ENCODE measurements around the gene CTSD.

The CTSD gene

GRCh38 chr11:1739576-1739975, 24.2 kb downstream of the CTSD start:
- peaks cover 0 to 2% of the 10 kb centered on the region in 2 donors for H3K4me1 ChIP-seq (ENCODE audit: control insufficient read depth in 2 of 2, insufficient read depth in 1 of 2, low read depth in 1 of 2, low read length in 2 of 2)
- H3K4me3 ChIP-seq (ENCODE audit: low read length in 2 of 2) = no peak overlapping the region
- no peak overlapping the region for H2AFZ ChIP-seq (ENCODE audit: low read length)
- H3K36me3 ChIP-seq (replicated peaks in 1 of 2; ENCODE audit: control insufficient read depth in 2 of 2, insufficient read depth in 2 of 2, low read length in 2 of 2) = no peaks in the 10 kb centered on the region
- no peak overlapping the region for H3K4me2 ChIP-seq (ENCODE audit: insufficient read depth, low read length, poor library complexity, severe bottlenecking)
- H3K27ac ChIP-seq (replicated peaks; ENCODE audit: low read length) = no peak overlapping the region
- H3K79me1 ChIP-seq (ENCODE audit: low read depth, low read length) = no peaks in the 10 kb centered on the region
- no peak overlapping the region for H2BK120ac ChIP-seq (ENCODE audit: low read depth, low read length)
- no peak overlapping the region for H2AK5ac ChIP-seq (ENCODE audit: low read depth, low read length)
- H3K14ac ChIP-seq (ENCODE audit: low read length) = no peak overlapping the region
- no peak for DNase-seq (ENCODE audit: low spot score)
- H3K27me3 ChIP-seq (ENCODE audit: control insufficient read depth in 3 of 3, insufficient read depth in 3 of 3, low read depth in 1 of 3, low read length in 3 of 3) = peaks cover 0 to 9% (median 8%) of the 10 kb centered on the region in 3 experiments
- no peak overlapping the region for H3K9ac ChIP-seq (ENCODE audit: low read depth, low read length, poor library complexity)
- H2BK15ac ChIP-seq (ENCODE audit: low read length) = no peak overlapping the region
- peak overlapping the region; percentile 48 for H3K18ac ChIP-seq (ENCODE audit: low read length)
- H3K4ac ChIP-seq (ENCODE audit: low read length) = no peak overlapping the region
- no peak overlapping the region for H3K23ac ChIP-seq (ENCODE audit: low read depth, low read length, poor library complexity)
- H2BK5ac ChIP-seq (ENCODE audit: low read length) = no peak overlapping the region
- H3K9me3 ChIP-seq (replicated peaks in 1 of 2; ENCODE audit: control insufficient read depth in 2 of 2, insufficient read depth in 1 of 2, low read depth in 1 of 2, low read length in 2 of 2) = peaks cover 0 to 6% of the 10 kb centered on the region in 2 donors
- H4K91ac ChIP-seq (ENCODE audit: low read depth, low read length, poor library complexity) = no peak overlapping the region
- no peak overlapping the region for H2BK12ac ChIP-seq (ENCODE audit: low read length)
- H4K8ac ChIP-seq (ENCODE audit: low read depth, low read length) = no peak overlapping the region
- WGBS, 2 donors (ENCODE audit: extremely low coverage in 2 of 2, insufficient read length in 2 of 2, insufficient replicate concordance in 1 of 2) = no CpG with 5 or more reads among the region's 8 CpGs

DNA sequence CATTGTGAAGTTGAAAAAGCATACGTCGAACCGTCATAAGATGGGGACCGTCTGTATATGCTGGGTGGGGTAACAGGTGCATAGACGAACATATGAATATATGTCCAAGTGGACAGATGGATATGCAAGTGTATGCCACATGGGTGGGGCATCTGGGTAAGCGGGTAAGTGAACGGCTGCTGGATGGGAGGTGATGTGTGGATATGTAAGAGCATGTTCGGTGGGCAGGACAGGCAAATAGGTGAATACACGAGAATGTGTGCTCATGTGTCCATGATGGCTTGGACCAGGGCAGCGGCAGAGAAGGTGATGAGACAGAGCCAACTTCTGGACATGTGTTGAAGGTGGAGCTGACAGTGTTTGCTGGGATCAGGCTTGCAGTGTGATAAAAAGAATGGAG, 25.3 kb downstream of the CTSD start:
- Histone ChIP-seq H3K4me3 (ENCODE audit: low read length in 2 of 2) (no peak overlapping the region), H2BK15ac (ENCODE audit: low read length) (no peak overlapping the region), H2BK120ac (ENCODE audit: low read depth, low read length) (no peak overlapping the region), H2BK5ac (ENCODE audit: low read length) (no peak overlapping the region), H3K23ac (ENCODE audit: low read depth, low read length, poor library complexity) (no peak overlapping the region), H3K9ac (ENCODE audit: low read depth, low read length, poor library complexity) (no peak overlapping the region), H3K18ac (ENCODE audit: low read length) (no peak overlapping the region), H2AFZ (ENCODE audit: low read length) (no peak overlapping the region), H2AK5ac (ENCODE audit: low read depth, low read length) (no peak overlapping the region), H3K27me3 (ENCODE audit: control insufficient read depth in 3 of 3, insufficient read depth in 3 of 3, low read depth in 1 of 3, low read length in 3 of 3) (peaks cover 0 to 20% (median 8%) of the 10 kb centered on the region in 3 experiments), H3K79me1 (ENCODE audit: low read depth, low read length) (no peaks in the 10 kb centered on the region), H4K8ac (ENCODE audit: low read depth, low read length) (no peak overlapping the region), H3K9me3 (replicated peaks in 1 of 2; ENCODE audit: control insufficient read depth in 2 of 2, insufficient read depth in 1 of 2, low read depth in 1 of 2, low read length in 2 of 2) (peaks cover 0 to 6% of the 10 kb centered on the region in 2 donors), H3K27ac (replicated peaks; ENCODE audit: low read length) (no peak overlapping the region), H3K4me1 (ENCODE audit: control insufficient read depth in 2 of 2, insufficient read depth in 1 of 2, low read depth in 1 of 2, low read length in 2 of 2) (peaks cover 0 to 2% of the 10 kb centered on the region in 2 donors), H3K36me3 (replicated peaks in 1 of 2; ENCODE audit: control insufficient read depth in 2 of 2, insufficient read depth in 2 of 2, low read length in 2 of 2) (no peaks in the 10 kb centered on the region), H3K4me2 (ENCODE audit: insufficient read depth, low read length, poor library complexity, severe bottlenecking) (no peak overlapping the region), H2BK12ac (ENCODE audit: low read length) (no peak overlapping the region), H3K14ac (ENCODE audit: low read length) (no peak overlapping the region), H3K4ac (ENCODE audit: low read length) (no peak overlapping the region), H4K91ac (ENCODE audit: low read depth, low read length, poor library complexity) (no peak overlapping the region)
- DNase-seq (ENCODE audit: low spot score) = no peak
- no CpG with 5 or more reads among the region's 10 CpGs for WGBS, 2 donors (ENCODE audit: extremely low coverage in 2 of 2, insufficient read length in 2 of 2, insufficient replicate concordance in 1 of 2)

DNA sequence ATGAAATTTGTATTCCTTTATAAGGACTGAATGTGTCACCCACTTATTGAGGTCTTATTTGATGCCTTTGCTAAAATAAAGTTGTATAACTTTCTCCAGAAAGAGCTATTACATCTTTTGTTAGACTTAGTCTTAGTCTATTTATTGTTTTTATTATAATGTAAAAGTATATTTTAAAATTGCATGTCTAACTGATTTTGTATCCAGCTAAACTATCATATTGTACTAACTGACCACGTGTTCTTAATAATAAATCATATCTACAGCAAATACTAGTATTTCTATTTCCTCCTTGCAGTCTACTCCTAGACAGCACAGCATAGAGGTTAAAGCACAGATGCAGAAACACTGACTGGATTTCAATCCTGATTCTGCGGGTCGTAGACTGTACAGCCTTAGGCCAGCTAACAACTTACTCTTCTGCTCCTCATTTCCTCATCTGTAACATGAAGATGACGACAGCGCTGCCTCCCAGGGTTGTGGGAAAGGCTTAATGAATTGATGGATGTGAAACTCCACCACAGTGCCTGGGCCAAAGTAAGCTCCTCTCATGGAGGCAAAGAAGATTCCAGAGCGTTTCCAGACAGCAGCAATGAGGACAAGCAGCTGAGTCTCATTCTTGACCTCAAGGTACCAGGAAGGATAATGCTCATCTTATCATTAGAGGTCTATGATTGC, 26.5 kb downstream of the CTSD start:
- no CpG with 5 or more reads among the region's 6 CpGs for WGBS, 2 donors (ENCODE audit: extremely low coverage in 2 of 2, insufficient read length in 2 of 2, insufficient replicate concordance in 1 of 2)
- no peak overlapping the region for H4K8ac ChIP-seq (ENCODE audit: low read depth, low read length)

DNA sequence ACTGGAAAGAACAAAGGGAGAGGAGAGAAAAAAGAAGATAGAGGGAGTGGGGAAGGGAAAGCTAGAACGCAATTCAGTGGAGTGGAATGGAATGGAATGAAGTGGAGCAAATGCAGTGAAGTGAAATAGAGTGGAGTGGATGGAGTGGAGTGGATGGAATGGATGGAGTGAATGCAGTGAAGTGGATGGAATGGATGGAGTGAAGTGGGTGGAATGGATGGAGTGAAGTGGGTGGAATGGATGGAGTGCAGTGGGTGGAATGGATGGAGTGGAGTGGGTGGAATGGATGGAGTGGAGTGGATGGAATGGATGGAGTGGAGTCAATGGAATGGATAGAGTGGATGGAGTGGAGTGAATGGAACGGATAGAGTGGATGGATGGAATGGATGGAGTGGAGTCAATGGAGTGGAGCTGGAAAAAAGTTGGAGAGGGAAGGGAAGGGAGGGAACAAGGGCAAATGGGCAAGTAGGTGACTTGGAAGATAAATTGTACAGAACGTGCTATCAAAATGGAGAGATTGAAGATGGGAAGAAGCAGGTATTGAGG, 27.2 kb downstream of the CTSD start:
- H2BK15ac ChIP-seq (ENCODE audit: low read length) = no peak overlapping the region
- no peak overlapping the region for H3K4ac ChIP-seq (ENCODE audit: low read length)
- H3K4me3 ChIP-seq (ENCODE audit: low read length in 2 of 2) = no peak overlapping the region
- peaks cover 0 to 30% (median 6%) of the 10 kb centered on the region in 3 experiments for H3K27me3 ChIP-seq (ENCODE audit: control insufficient read depth in 3 of 3, insufficient read depth in 3 of 3, low read depth in 1 of 3, low read length in 3 of 3)
- H3K79me1 ChIP-seq (ENCODE audit: low read depth, low read length) = no peaks in the 10 kb centered on the region
- no peak overlapping the region for H3K27ac ChIP-seq (replicated peaks; ENCODE audit: low read length)
- H4K8ac ChIP-seq (ENCODE audit: low read depth, low read length) = no peak overlapping the region
- no peak overlapping the region for H3K14ac ChIP-seq (ENCODE audit: low read length)
- no peak overlapping the region for H3K4me2 ChIP-seq (ENCODE audit: insufficient read depth, low read length, poor library complexity, severe bottlenecking)
- H3K23ac ChIP-seq (ENCODE audit: low read depth, low read length, poor library complexity) = no peak overlapping the region
- no peak overlapping the region for H4K91ac ChIP-seq (ENCODE audit: low read depth, low read length, poor library complexity)
- H2BK120ac ChIP-seq (ENCODE audit: low read depth, low read length) = no peak overlapping the region
- DNase-seq (ENCODE audit: low spot score) = no peak
- peaks cover 0 to 9% of the 10 kb centered on the region in 2 donors for H3K9me3 ChIP-seq (replicated peaks in 1 of 2; ENCODE audit: control insufficient read depth in 2 of 2, insufficient read depth in 1 of 2, low read depth in 1 of 2, low read length in 2 of 2)
- no peaks in the 10 kb centered on the region for H3K36me3 ChIP-seq (replicated peaks in 1 of 2; ENCODE audit: control insufficient read depth in 2 of 2, insufficient read depth in 2 of 2, low read length in 2 of 2)
- H3K9ac ChIP-seq (ENCODE audit: low read depth, low read length, poor library complexity) = no peak overlapping the region
- no peak overlapping the region for H2AFZ ChIP-seq (ENCODE audit: low read length)
- peaks cover 0 to 3% of the 10 kb centered on the region in 2 donors for H3K4me1 ChIP-seq (ENCODE audit: control insufficient read depth in 2 of 2, insufficient read depth in 1 of 2, low read depth in 1 of 2, low read length in 2 of 2)
- no peak overlapping the region for H2AK5ac ChIP-seq (ENCODE audit: low read depth, low read length)
- H2BK12ac ChIP-seq (ENCODE audit: low read length) = no peak overlapping the region
- WGBS, 2 donors (ENCODE audit: extremely low coverage in 2 of 2, insufficient read length in 2 of 2, insufficient replicate concordance in 1 of 2) = 100% methylated on average over 1 of the region's 3 CpGs; no CpG with 5 or more reads in 1 of the 2 donors
- H3K18ac ChIP-seq (ENCODE audit: low read length) = no peak overlapping the region
- no peak overlapping the region for H2BK5ac ChIP-seq (ENCODE audit: low read length)

More for the DNA sequence above, 26.5 kb downstream of the CTSD start:
- Histone ChIP-seq H3K27ac (replicated peaks; ENCODE audit: low read length) (no peak overlapping the region), H3K4ac (ENCODE audit: low read length) (no peak overlapping the region), H2BK15ac (ENCODE audit: low read length) (no peak overlapping the region), H3K27me3 (ENCODE audit: control insufficient read depth in 3 of 3, insufficient read depth in 3 of 3, low read depth in 1 of 3, low read length in 3 of 3) (peaks cover 0 to 29% (median 6%) of the 10 kb centered on the region in 3 experiments), H4K91ac (ENCODE audit: low read depth, low read length, poor library complexity) (no peak overlapping the region), H2BK12ac (ENCODE audit: low read length) (no peak overlapping the region), H2AK5ac (ENCODE audit: low read depth, low read length) (no peak overlapping the region), H3K9me3 (replicated peaks in 1 of 2; ENCODE audit: control insufficient read depth in 2 of 2, insufficient read depth in 1 of 2, low read depth in 1 of 2, low read length in 2 of 2) (peaks cover 0 to 6% of the 10 kb centered on the region in 2 donors), H3K4me3 (ENCODE audit: low read length in 2 of 2) (no peak overlapping the region), H3K4me1 (ENCODE audit: control insufficient read depth in 2 of 2, insufficient read depth in 1 of 2, low read depth in 1 of 2, low read length in 2 of 2) (no peaks in the 10 kb centered on the region), H3K23ac (ENCODE audit: low read depth, low read length, poor library complexity) (no peak overlapping the region), H2BK120ac (ENCODE audit: low read depth, low read length) (no peak overlapping the region), H3K4me2 (ENCODE audit: insufficient read depth, low read length, poor library complexity, severe bottlenecking) (no peak overlapping the region), H3K79me1 (ENCODE audit: low read depth, low read length) (no peaks in the 10 kb centered on the region), H3K36me3 (replicated peaks in 1 of 2; ENCODE audit: control insufficient read depth in 2 of 2, insufficient read depth in 2 of 2, low read length in 2 of 2) (no peaks in the 10 kb centered on the region), H3K9ac (ENCODE audit: low read depth, low read length, poor library complexity) (no peak overlapping the region), H3K14ac (ENCODE audit: low read length) (no peak overlapping the region), H2BK5ac (ENCODE audit: low read length) (no peak overlapping the region), H2AFZ (ENCODE audit: low read length) (no peak overlapping the region), H3K18ac (ENCODE audit: low read length) (no peak overlapping the region)
- no peak for DNase-seq (ENCODE audit: low spot score)
